A375 (cell line): ENCODE data around the gene DNAJB1. TPM values are rescaled to one million over a fixed set of nuclear protein-coding genes. Genes with fewer than 3 reads are reported as not detected.

Source experiments
- small RNA-seq: library from RNA; depleted of rRNA; stranded (forward); fragments of <200 nt; gene quantifications from one replicate; pipeline ENCODE3, GENCODE V24; 2014
- total RNA-seq: library from RNA; depleted of rRNA; stranded (reverse); fragments of >200 nt; shearing (Covaris generic); gene quantifications from 2 replicates; pipeline ENCODE4 v1.2.3, GENCODE V29; 2014; rRNA removed

The DNAJB1 gene
- 104 and 105 TPM in 2 replicates for total RNA-seq

GRCh38 chr19:14517840-14518505 lies at the start of gene DNAJB1:
DNAJB1 (minus strand) TSS chr19:14518397; CDS start chr19:14518349, 48 bp downstream.

GRCh38 chr19:14529254-14530004 lies 11.2 kb upstream of the DNAJB1 start, which contains the start of gene TECR:
TECR (plus strand) TSS chr19:14529594; CDS start chr19:14529697, 103 bp downstream.

GRCh38 chr19:14496029-14496833 lies 22.0 kb downstream of the DNAJB1 start, which contains the start of gene GIPC1:
GIPC1 (minus strand) TSS chr19:14496127; CDS start chr19:14482976, 13,151 bp downstream.

GRCh38 chr19:14475251-14476073 lies 42.7 kb downstream of the DNAJB1 start, which contains the start of gene PTGER1:
PTGER1 (minus strand) TSS chr19:14475354; CDS start chr19:14474320, 1,034 bp downstream.

Small RNAs within 50 kb of the gene (small RNA-seq; reads per million reads assigned to genes)
- not detected for gene SNRPGP15

Other genes starting within 250 kb of the DNAJB1 start
- gene ADGRE5, start 137.0 kb downstream of the DNAJB1 start, total RNA-seq, result 66.4 and 85.1 TPM in 2 replicates
- 232 and 245 TPM in 2 replicates for gene DDX39A, start 99.1 kb downstream of the DNAJB1 start, total RNA-seq
- gene PKN1, start 85.1 kb downstream of the DNAJB1 start, total RNA-seq, result 118 and 123 TPM in 2 replicates
- gene PTGER1, start 43.0 kb downstream of the DNAJB1 start, total RNA-seq, result 0.45 and 0.53 TPM in 2 replicates
- gene GIPC1, start 22.3 kb downstream of the DNAJB1 start, total RNA-seq, result 194 and 198 TPM in 2 replicates
- 93.7 and 114 TPM in 2 replicates for gene TECR, start 11.2 kb upstream of the DNAJB1 start, total RNA-seq
- gene NDUFB7, start 53.7 kb upstream of the DNAJB1 start, total RNA-seq, result 697 and 925 TPM in 2 replicates
- 0.21 TPM in 1 of 2 replicates, not detected in the other for gene CLEC17A, start 64.7 kb upstream of the DNAJB1 start, total RNA-seq
- not detected in 2 replicates for gene ADGRE3, start 156.4 kb upstream of the DNAJB1 start, total RNA-seq
- gene ZNF333, start 171.7 kb upstream of the DNAJB1 start, total RNA-seq, result 18.4 and 25.6 TPM in 2 replicates